Transverse colon (tissue), 4 donors: Measurements from ENCODE around the gene SLC34A1.

Experiments used
- POLR2A ChIP-seq: fragments of 450-650 bp; IDR thresholded peaks from one replicate; pipeline ENCODE4 v1.6.1; 2016; ENCODE audit warnings: antibody characterized with exemption, mild to moderate bottlenecking, moderate library complexity
- POLR2AphosphoS5 ChIP-seq, 3 donors: sonication (generic); formaldehyde crosslinking; IDR thresholded peaks; one replicate each; pipeline ENCODE4 v1.6.1; 2016; ENCODE audit warnings: antibody characterized with exemption in 3 of 3
- TF ChIP-seq, protein P1 (sequence below), 5 experiments: fragments of 200-600 bp in 3 of 5; fragments of 450-650 bp in 2 of 5; sonication (generic) in 3 of 5; IDR thresholded peaks; 1 replicate in 2 of 5; 2 replicates in 3 of 5; pipeline ENCODE4 v1.5.1; 2016 to 2017; ENCODE audit warnings: antibody characterized with exemption in 5 of 5, inconsistent platforms in 3 of 5, mild to moderate bottlenecking in 2 of 5, moderate library complexity in 1 of 5

DNA sequence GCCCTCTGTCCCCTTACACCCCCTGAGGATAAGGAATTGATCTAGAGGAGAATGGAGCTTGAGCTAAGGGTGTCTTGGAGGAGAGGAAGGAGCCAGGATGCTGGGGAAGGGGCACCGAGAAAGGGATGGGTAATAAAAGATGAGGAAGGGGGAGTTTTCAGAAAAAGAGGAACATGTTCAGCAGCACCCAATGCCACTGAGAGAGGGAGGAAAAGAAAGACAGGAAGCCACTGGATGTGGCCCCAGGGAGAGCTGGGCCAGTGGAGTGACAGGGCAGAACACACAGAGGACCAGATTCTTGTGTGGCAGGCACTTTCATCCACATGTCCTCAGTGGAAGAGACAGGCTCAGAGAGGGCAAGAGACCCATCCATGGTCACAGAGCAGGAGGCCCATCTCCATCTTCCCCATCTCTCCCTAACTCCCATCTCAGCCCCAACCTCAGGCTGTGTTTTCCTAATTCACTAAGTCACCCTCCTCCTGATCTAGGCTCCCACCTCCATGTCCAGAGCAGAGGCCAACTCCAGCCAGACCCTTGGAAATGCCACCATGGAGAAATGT, 9.1 kb downstream of the SLC34A1 start:
- TF ChIP-seq POLR2A (no peak), POLR2AphosphoS5 (IDR thresholded peaks at IDR 0.05) (no peak)
- TF ChIP-seq, protein P1, sequence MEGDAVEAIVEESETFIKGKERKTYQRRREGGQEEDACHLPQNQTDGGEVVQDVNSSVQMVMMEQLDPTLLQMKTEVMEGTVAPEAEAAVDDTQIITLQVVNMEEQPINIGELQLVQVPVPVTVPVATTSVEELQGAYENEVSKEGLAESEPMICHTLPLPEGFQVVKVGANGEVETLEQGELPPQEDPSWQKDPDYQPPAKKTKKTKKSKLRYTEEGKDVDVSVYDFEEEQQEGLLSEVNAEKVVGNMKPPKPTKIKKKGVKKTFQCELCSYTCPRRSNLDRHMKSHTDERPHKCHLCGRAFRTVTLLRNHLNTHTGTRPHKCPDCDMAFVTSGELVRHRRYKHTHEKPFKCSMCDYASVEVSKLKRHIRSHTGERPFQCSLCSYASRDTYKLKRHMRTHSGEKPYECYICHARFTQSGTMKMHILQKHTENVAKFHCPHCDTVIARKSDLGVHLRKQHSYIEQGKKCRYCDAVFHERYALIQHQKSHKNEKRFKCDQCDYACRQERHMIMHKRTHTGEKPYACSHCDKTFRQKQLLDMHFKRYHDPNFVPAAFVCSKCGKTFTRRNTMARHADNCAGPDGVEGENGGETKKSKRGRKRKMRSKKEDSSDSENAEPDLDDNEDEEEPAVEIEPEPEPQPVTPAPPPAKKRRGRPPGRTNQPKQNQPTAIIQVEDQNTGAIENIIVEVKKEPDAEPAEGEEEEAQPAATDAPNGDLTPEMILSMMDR (IDR thresholded peaks at IDR 0.05), result no peak
